B cell (primary cell): ENCODE measurements around the gene EYA4.

Experiments used
- CTCF ChIP-seq: fragments of 200-600 bp; IDR thresholded peaks from one replicate; pipeline ENCODE4 v1.8.0; 2022; ENCODE audit warnings: antibody characterized with exemption, mild to moderate bottlenecking
- EZH2 ChIP-seq: IDR thresholded peaks from 2 replicates; pipeline ENCODE4 v1.6.1; 2012; ENCODE audit warnings: borderline replicate concordance, low read depth, mild to moderate bottlenecking, moderate library complexity, low read length; ENCODE audit not compliant: insufficient read depth, poor library complexity, severe bottlenecking

- TF ChIP-seq EZH2 (no peak), CTCF (no peak)
These were observed 57.6 kb downstream of the EYA4 start for GRCh38 chr6:133298801-133299200.
